HG02840 (cell line): ENCODE data around the gene ADGRL2.

Experiments
- ATAC-seq: cut with Tn5 transposase; IDR thresholded peaks from one replicate; pipeline ENCODE4 v1.9.1; 2021; ENCODE audit warnings: mild to moderate bottlenecking, moderate library complexity, moderate number of reproducible peaks; ENCODE audit not compliant: unreplicated experiment, low FRiP score

Gene ADGRL2

GRCh38 chr1:81805537-81806431 is 5.0 kb downstream of the ADGRL2 start:
- ATAC-seq: no peak

GRCh38 chr1:81806432-81806770 is 5.7 kb downstream of the ADGRL2 start:
- no peak for ATAC-seq

GRCh38 chr1:81808760-81809159 is 8.0 kb downstream of the ADGRL2 start:
- ATAC-seq: no peak

GRCh38 chr1:81809808-81810207 is 9.1 kb downstream of the ADGRL2 start:
- no peak for ATAC-seq

GRCh38 chr1:81811757-81812371 is 11.1 kb downstream of the ADGRL2 start:
- ATAC-seq: no peak

GRCh38 chr1:81812712-81813111 is 12.0 kb downstream of the ADGRL2 start:
- no peak for ATAC-seq

- no peak for ATAC-seq
Observed at GRCh38 chr1:81813691-81814090, 13.0 kb downstream of the ADGRL2 start.

GRCh38 chr1:81819613-81820012 is 18.9 kb downstream of the ADGRL2 start:
- no peak for ATAC-seq

GRCh38 chr1:81820765-81821164 is 20.0 kb downstream of the ADGRL2 start:
- ATAC-seq: no peak

GRCh38 chr1:81823082-81823481 is 22.3 kb downstream of the ADGRL2 start:
- no peak for ATAC-seq

- ATAC-seq: no peak
Observed at GRCh38 chr1:81824759-81825158, 24.0 kb downstream of the ADGRL2 start.

GRCh38 chr1:81827942-81828341 is 27.2 kb downstream of the ADGRL2 start:
- no peak for ATAC-seq

GRCh38 chr1:81832573-81832972 is 31.8 kb downstream of the ADGRL2 start:
- no peak for ATAC-seq

GRCh38 chr1:81833722-81834121 is 33.0 kb downstream of the ADGRL2 start:
- no peak for ATAC-seq

- ATAC-seq: no peak
Observed at GRCh38 chr1:81834268-81834667, 33.5 kb downstream of the ADGRL2 start.

- ATAC-seq: no peak
Observed at GRCh38 chr1:81834921-81835698, 34.4 kb downstream of the ADGRL2 start.

GRCh38 chr1:81836007-81836626 is 35.4 kb downstream of the ADGRL2 start:
- ATAC-seq: no peak

GRCh38 chr1:81838600-81839218 is 38.0 kb downstream of the ADGRL2 start:
- ATAC-seq: no peak

- ATAC-seq: no peak
Observed at GRCh38 chr1:81840805-81841204, 40.1 kb downstream of the ADGRL2 start.

- no peak for ATAC-seq
Observed at GRCh38 chr1:81841795-81842194, 41.1 kb downstream of the ADGRL2 start.
